GM21360 (cell line): ENCODE results near the gene CAMK2N2.
A peak's percentile ranks its signal among the peaks of the same experiment; 100 is the strongest.

Experiments used
- ATAC-seq: cut with Tn5 transposase; IDR thresholded peaks from one replicate; pipeline ENCODE4 v1.9.1; 2021; ENCODE audit warnings: mild to moderate bottlenecking, moderate library complexity; ENCODE audit not compliant: unreplicated experiment

The CAMK2N2 gene

GRCh38 chr3:184241141-184241446 is 20.3 kb downstream of the CAMK2N2 start:
- ATAC-seq = no peak

GRCh38 chr3:184240384-184241140 is 20.8 kb downstream of the CAMK2N2 start:
- no peak for ATAC-seq

GRCh38 chr3:184239708-184240107 is 21.6 kb downstream of the CAMK2N2 start:
- ATAC-seq = no peak

GRCh38 chr3:184239221-184239620 is 22.1 kb downstream of the CAMK2N2 start:
- ATAC-seq = no peak

GRCh38 chr3:184238246-184238818 is 23.0 kb downstream of the CAMK2N2 start:
- ATAC-seq = no peak

GRCh38 chr3:184237807-184238206 is 23.5 kb downstream of the CAMK2N2 start:
- ATAC-seq = no peak

- ATAC-seq = no peak
These were observed 24.1 kb downstream of the CAMK2N2 start for GRCh38 chr3:184237211-184237610.

- no peak for ATAC-seq
These were observed 24.7 kb downstream of the CAMK2N2 start for GRCh38 chr3:184236636-184237035.

GRCh38 chr3:184236033-184236410 is 25.3 kb downstream of the CAMK2N2 start:
- no peak for ATAC-seq

GRCh38 chr3:184235381-184236032 is 25.8 kb downstream of the CAMK2N2 start:
- no peak for ATAC-seq

- ATAC-seq = no peak
These were observed 26.5 kb downstream of the CAMK2N2 start for GRCh38 chr3:184234671-184235380.

- ATAC-seq = no peak
These were observed 27.1 kb downstream of the CAMK2N2 start for GRCh38 chr3:184234224-184234623.

- ATAC-seq = no peak
These were observed 28.1 kb downstream of the CAMK2N2 start for GRCh38 chr3:184233127-184233843.

- ATAC-seq = no peak
These were observed 29.7 kb downstream of the CAMK2N2 start for GRCh38 chr3:184231671-184232070.

GRCh38 chr3:184230603-184231528 is 30.5 kb downstream of the CAMK2N2 start:
- no peak for ATAC-seq

- ATAC-seq = no peak
These were observed 31.2 kb downstream of the CAMK2N2 start for GRCh38 chr3:184230081-184230602.

GRCh38 chr3:184229394-184230080 is 31.8 kb downstream of the CAMK2N2 start, which contains the start of gene VWA5B2:
Gene VWA5B2, plus strand, starts transcription at chr3:184229585. Its CDS starts 944 bp downstream, at chr3:184230529.
- ATAC-seq = peak; percentile 74

- no peak for ATAC-seq
These were observed 32.8 kb downstream of the CAMK2N2 start for GRCh38 chr3:184228376-184229137.
